ENCODE data around the gene RBM47.

GRCh38 chr4:40575846-40576245, 53.8 kb downstream of the RBM47 start:
- TF ChIP-seq CTCF (IDR thresholded peaks at IDR 0.05) (no peak), POLR2A (IDR thresholded peaks at IDR 0.05) (no peak)
